GM18505 (cell line): ENCODE measurements around the gene AMER3.

Experiments
- ATAC-seq: cut with Tn5 transposase; IDR thresholded peaks from one replicate; pipeline ENCODE4 v1.9.1; 2021; ENCODE audit not compliant: unreplicated experiment
- POLR2A ChIP-seq: IDR thresholded peaks from 4 replicates; pipeline ENCODE4 v1.6.1; 2011; ENCODE audit warnings: borderline replicate concordance; ENCODE audit not compliant: insufficient read depth, insufficient read length; ENCODE audit errors: extremely low read depth

AMER3 gene

GRCh38 chr2:130805613-130806012, 50.3 kb downstream of the AMER3 start:
- ATAC-seq, result no peak
- no peak for TF ChIP-seq POLR2A

GRCh38 chr2:130806370-130806769, 51.0 kb downstream of the AMER3 start:
- no peak for ATAC-seq
- TF ChIP-seq POLR2A, result no peak

GRCh38 chr2:130807659-130808385, 52.5 kb downstream of the AMER3 start:
- ATAC-seq, result no peak
- TF ChIP-seq POLR2A, result no peak

GRCh38 chr2:130808482-130809268, 53.3 kb downstream of the AMER3 start:
- no peak for ATAC-seq
- no peak for TF ChIP-seq POLR2A

- no peak for TF ChIP-seq POLR2A
- no peak for ATAC-seq
Measured at GRCh38 chr2:130810490-130810889, 55.1 kb downstream of the AMER3 start.

- TF ChIP-seq POLR2A, result no peak
- ATAC-seq, result no peak
Measured at GRCh38 chr2:130813722-130814121, 58.4 kb downstream of the AMER3 start.

GRCh38 chr2:130814931-130815680, 59.8 kb downstream of the AMER3 start:
- TF ChIP-seq POLR2A, result no peak
- ATAC-seq, result no peak
